ENCODE data around the gene ECSIT.

GRCh38 chr19:11550265-11550664 lies 21.3 kb upstream of the ECSIT start:
- TF ChIP-seq EZH2phosphoT487 (IDR thresholded peaks at IDR 0.05; ENCODE audit: insufficient read depth, low read depth) (no peak), EZH2 (IDR thresholded peaks at IDR 0.05; ENCODE audit: insufficient read depth, poor library complexity, severe bottlenecking) (no peak)
